Stimulated activated CD8-positive, alpha-beta memory T cell treated with anti-CD3 and anti-CD28 coated beads, Interleukin-2, amount 100 ng/mL, for 48 hours (primary cell): ENCODE results near the gene PPY.
A peak's percentile ranks its signal among the peaks of the same experiment; 100 is the strongest.
"Not testable (repeated sequence)": the region's sequence is repeated elsewhere in the genome, so short reads cannot be mapped to it uniquely, and the experiment has no call there.

ENCODE experiments used
- DNase-seq, 2 donors: peaks; one replicate each; pipeline ENCODE4 v3.0.0-alpha.2; 2020; ENCODE audit warnings: low read depth in 2 of 2

Gene PPY

DNA sequence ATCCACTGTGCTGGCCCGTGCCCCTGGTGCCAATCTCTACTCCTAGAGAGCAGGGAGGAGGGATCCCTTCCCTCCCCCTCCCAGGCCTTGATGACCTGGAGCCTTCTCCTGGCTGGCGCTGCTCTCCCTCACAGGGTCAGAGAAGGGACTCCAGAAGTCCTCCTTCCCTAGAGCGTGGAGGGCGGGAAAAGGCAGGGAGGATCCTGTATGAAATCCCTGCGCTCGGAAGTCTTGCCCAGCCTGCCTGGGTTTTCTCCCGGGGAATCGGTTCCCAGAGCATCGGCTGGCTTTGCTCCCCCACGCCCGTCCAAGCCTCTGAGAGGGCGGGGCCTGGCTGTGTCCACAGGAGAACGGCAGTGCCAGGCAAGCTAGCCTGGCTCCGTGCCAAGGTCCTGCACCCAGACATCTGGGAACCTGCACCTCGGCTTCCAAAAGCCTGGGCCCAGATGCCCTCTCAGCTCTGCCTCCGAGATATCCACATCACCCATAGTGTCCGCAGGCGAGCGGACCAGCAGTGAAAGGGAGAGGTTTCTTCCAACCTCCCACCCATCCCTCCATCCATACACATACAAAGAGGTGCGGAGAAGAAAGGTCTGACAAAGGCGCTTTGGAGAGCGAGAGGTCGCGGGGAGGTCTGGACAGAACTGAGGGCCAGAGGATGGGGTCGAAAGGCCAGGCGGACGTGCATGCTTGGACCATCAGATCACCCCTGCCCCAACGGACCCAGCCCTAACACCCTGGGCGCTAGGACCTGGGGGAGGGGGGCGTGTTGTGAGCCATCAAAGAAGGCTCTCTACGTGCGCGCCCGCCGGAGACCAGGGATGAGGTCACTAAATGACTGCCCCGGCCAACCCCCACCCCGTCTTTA lies 36.1 kb downstream of the PPY start:
- peak in 1 of 2 donors; percentile 24 for DNase-seq

DNA sequence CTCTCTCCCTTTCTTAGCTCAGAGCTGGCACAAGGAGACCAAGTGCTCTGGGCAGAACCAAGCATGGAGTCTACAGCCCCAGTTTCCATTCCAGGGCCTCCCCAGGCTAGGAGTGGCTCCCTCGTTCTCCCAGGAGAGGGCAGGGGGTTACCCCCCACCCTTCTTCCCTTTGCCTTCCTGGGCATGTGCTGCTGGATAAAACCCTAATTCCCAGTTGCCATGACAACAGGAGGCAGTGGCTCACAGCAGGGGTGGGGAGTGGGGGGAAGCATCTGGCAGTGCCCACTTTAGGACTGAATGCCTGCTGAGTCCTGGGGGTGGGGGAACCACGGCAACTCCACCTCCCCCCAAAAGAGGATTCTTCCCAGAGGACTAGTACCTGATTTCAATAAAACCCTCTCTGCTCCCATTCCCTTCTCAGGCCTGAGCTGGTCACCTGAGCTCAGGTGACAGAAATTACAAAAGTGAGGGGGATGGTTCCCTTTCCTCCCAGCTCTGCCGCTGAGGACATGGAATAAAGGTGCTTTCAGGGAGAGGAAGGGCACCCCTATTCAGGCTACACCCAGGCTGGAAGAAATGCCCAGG lies 36.8 kb downstream of the PPY start:
- no peak for DNase-seq

DNA sequence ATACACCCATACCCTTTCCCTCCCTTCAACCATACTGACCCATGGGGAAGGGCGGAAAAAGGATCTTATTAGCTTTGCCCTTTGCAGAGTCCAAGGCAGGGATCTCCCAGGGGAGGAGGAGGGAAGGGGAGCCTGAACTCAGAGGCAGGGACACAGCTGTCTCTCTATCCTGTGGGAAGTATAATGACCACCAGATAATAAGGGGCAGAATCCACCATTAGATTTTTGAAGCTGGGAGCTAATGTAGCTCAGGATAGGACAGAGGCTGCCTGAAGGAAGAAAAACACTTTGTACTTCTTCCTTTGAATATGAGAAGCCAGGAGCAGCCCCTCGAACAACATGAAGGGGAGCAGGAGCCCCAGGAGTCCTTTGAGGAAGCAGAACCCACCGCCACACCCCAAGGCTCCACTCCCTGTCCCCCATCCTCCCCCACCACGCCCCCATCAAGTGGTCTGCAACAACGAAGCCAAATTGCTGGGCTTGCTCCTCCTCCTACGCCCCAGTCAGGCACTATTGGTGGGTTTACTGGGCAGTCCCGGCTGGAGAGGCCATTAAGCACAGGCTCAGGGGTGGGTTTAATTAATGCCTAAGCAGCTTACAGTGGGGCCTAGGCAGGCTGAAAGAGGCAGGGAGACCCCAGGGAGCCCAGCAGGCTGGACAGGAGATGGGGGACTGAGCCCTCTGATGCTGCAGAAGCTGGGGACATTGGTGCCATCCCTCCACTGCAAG lies 40.3 kb downstream of the PPY start:
- DNase-seq: no peak

DNA sequence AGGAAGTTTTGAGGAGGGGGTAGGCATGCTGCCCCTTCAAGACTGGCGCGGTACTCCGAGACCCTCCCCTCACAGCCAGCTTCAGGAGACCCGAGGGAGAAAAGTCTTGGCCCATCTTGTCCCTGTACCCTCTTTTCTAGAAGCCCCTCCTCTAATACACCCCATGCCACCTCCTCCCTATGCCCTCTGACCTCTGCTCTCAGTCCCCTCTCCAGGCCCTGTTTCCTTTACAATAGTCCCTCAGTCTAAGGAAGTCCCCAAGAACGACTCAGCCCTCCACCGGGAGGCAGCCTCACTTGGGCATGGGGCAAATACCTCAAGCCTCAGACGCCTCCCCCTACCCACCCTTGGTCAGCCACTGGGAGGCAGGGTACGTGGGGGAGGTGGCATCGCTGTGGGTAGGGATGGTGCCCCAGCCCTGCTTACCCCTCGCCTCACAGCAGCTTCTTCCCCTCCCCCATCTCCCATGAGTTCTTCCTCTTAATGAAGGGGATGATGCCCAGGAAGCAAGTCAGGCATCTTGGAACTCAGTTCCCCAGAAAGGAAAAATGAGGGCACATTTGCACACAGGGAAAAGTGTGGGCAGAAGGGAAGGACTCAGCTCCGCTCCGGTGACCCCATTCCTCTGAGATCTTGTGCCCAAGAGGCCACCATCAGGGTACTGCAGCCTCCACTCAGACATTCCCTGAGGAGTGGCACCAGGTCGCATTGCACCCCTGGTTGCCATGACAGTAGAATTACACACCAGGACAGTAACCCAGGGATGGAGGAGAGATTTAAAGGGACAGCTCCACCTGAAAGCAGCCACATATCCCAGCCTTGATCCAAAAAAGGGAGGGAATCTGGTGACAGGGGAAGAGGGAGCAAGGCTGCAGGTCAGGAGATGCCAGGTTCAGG lies 41.2 kb downstream of the PPY start:
- DNase-seq: no peak

DNA sequence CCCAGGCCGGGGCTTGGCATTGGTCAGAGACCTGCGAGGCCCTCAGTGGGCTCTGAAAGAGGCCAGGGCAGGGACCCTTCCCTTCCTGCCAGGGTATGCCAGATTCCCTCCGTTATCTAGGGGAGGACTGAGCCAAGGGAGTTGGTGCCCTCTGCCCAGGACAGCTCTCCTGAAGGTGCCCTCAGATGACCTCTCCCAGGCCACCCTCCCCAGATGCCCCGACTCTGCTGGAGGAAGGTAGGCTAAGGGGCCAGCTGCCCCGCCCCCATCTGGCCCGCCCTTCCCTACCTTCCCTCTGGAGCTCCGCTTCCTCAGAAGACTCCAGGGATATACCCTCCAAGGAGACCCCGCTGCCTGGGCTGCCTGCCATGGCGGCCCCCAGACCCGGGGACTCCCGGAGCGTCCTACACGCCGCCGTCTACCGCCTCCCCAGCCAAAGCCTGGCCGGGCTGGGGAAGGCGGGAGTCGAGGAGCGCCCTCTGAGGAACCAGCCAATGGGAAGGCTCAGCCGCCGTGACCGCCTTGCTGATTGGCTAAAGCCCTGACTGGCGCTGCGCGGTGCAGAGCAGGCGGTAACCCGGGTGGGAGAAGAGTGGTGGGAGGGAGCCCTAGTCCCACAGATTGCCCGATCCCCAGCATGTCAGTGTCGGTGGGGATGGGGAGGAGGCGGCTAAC lies 42.0 kb downstream of the PPY start:
- DNase-seq: peak; percentile 73 to 80

DNA sequence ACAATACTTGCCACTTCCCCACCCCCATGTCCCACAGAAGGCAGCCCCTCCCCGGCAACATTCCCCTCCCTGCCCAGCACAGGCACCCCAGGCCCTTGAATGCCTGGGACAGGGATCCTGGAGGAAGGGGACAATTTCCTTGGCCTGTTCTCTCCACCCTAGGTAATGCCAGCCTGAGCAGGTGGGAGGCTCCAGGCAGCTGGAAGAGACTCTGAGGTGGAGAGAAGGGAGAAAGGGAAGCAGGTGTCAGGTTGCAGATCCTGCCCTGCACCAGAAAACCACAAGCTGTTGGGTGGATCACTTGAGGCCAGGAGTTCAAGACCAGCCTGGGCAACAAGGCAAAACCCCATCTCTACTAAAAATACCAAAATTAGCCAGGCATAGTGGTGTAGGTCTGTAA lies 43.8 kb downstream of the PPY start:
- DNase-seq: no peak

DNA sequence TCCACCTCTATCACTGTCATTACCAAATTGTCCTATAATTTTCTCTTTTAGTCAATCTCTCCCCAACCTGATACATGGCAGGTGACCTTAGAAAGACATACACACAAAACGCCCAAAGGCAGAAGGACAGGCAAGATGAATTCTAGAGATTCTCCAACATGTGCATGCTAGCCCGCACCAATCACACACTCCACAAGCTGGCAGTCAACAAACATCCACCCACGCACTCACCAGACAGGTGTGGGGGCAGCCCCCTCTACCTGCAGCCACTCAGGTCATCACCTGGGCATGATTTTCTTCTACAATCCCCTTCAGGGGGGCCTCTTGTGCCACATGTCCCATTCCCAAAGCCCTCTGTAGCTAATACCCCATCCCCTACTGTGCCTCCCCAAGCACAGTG lies 44.4 kb downstream of the PPY start:
- DNase-seq: no peak

DNA sequence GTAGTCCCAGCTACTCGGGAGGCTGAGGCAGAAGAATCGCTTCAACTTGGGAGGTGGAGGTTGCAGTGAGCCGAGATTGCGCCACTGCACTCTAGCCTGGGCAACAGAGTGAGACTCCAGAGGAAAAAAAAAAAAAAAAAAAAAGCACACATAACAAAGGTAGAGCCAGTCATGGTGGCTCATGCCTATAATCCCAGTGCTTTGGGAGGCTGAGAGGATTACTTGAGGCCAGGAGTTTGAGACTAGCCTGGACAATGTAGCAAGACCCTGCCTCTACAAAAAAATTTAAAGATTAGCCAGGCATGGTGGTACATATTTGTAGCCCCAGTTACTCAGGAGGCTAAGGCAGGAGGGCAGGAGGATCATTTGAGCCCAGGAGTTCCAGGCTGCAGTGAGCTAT lies 47.8 kb downstream of the PPY start:
- not testable (repeated sequence) for DNase-seq

DNA sequence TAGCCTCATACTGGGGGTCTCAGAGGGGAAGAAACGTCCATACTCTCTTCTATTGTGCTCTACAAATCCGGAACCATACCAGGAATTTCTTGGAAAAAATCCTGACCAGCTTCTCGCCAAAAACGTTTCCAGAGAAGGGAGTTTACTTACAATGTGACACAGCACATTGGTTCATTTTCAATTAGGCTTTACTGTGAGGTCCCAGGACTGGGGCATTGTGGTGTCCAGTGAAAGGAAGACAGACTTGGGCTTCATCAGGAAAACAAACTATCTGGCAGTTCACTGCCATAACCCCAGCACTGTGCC lies 49.7 kb downstream of the PPY start:
- no peak for DNase-seq

DNA sequence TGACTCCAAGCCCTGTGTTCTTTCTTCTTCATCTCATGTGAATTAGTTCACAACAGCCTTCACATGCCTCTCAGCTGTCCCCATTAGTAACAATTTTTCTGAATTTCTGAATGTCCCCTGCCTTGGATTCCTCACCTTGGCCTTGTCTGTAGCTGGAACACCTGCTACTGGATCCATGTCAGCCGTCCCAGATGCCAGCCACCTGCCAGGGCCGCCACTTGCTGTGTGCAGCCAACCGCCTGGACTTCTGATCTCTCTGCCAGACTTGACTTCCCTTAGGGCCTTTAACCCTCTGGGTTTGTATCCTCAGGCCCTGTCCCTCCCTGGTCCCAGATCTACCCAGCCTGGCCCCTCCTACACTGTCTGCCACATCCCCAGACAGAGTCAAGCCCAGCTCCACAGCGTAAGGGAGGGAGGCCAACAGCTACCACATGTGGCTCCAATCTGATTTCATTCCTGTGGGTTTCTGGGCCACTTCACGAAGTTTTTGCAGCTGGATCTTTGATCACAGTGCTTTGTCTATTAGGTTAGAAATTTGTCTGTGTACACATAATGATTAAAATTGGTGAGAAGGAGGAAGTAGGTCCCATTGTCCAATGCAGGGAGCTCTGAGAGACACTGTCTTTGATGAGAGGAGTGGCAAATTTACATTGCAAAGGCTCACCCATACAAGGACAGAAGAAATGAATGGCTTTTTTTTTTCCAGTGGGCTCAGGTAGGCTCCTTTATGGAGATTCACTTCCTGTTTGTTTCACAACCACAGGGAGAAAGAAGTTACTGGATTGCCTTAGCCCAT lies 50.2 kb downstream of the PPY start:
- no peak for DNase-seq
